GM12891 (cell line): ENCODE data around the gene PRMT5.

Experiments
- PAX5 ChIP-seq: IDR thresholded peaks from 2 replicates; pipeline ENCODE4 v1.6.1; 2011; ENCODE audit warnings: low read length, moderate library complexity, mild to moderate bottlenecking; ENCODE audit not compliant: insufficient read depth, severe bottlenecking
- POLR2A ChIP-seq: IDR thresholded peaks from 2 replicates; pipeline ENCODE4 v1.6.1; 2011; ENCODE audit warnings: low read depth, low read length, control low read depth
- POLR2AphosphoS5 ChIP-seq: IDR thresholded peaks from 2 replicates; pipeline ENCODE4 v1.6.1; 2011; ENCODE audit warnings: low read depth, low read length, control low read depth
- SPI1 ChIP-seq: IDR thresholded peaks from 2 replicates; pipeline ENCODE4 v1.6.1; 2011; ENCODE audit warnings: low read depth, low read length, control low read depth
- TAF1 ChIP-seq: IDR thresholded peaks from 2 replicates; pipeline ENCODE4 v1.6.1; 2011; ENCODE audit warnings: low read depth, low read length, control low read depth

DNA sequence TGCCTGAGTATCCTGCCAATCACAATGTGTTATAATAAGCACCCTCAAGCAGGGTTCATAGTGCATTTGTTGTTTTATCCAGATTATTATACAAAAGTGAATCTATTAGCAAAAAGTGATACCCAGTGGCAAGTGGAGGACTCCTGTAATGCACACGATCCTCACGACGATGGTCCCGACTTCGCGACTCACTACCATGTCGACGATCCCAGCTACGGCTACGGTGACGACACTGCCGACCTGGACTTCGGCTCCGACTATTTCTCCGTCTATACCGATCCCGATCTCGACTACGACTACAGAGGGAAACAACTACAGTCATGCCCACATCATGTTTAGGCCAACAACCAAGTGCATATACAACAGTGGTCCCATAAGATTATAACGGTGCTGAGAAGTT lies 23.1 kb downstream of the PRMT5 start:
- no peak for TF ChIP-seq POLR2A
- no peak for TF ChIP-seq POLR2AphosphoS5
- TF ChIP-seq TAF1: no peak
- TF ChIP-seq SPI1: no peak
- no peak for TF ChIP-seq PAX5
